HG03439 (cell line): ENCODE data around the gene DIABLO.
"Not testable (repeated sequence)": the region's sequence is repeated elsewhere in the genome, so short reads cannot be mapped to it uniquely, and the experiment has no call there.

ENCODE experiments used
- ATAC-seq: cut with Tn5 transposase; IDR thresholded peaks from one replicate; pipeline ENCODE4 v1.9.1; 2021; ENCODE audit warnings: mild to moderate bottlenecking, moderate library complexity; ENCODE audit not compliant: unreplicated experiment

Gene DIABLO

DNA sequence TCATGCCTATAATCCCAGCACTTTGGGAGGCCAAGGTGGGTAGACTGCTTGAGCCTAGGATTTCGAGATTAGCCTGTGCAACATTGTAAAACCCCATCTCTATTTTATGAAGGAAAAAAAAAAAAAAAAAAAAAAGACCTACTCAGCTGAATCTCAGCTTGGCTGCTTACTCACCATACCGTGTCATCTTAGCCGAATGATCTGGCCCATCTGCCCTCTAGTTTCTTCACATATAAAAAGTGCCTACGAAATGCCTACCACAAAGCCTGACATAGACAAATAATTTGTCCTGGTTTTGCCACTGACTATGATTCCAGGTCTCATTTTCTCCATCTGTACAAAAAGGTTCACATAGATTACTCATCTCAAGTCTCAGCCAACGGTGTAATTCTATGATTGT is 10.1 kb downstream of the DIABLO start:
- no peak for ATAC-seq

DNA sequence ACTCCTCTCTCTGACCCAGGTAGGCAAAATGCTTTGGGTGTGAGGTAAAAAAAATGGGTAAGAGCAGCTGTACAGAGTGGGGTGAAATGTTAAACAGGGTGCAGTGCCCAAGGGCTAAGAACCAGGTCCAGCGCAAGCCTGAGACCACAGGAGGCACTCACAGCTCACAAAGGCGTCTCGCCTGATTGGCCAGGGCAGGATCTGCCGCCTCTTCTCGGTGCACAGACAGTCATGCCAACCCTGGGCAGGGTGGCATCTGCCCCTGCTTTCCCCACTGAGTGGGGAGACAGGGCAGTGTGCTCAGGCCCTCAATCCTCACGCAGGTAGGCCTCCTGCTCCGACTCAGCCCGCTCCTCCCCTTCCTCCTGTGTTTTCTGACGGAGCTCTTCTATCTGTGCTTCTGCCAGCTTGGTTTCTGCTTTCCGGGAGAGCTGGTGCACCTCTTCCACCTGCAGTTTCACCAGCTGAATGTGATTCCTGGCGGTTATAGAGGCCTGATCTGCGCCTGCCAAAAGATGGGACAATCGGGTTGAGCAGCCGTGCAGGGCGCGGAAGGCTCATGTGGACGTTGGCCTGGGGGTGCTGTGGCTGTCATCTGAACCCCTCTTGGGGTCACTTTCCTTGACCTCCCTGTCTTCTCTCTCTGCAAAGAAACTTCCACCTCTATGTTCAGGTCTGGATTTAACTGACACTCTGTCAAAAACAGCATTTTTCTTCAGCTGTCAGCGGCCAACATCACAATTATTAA is 17.6 kb downstream of the DIABLO start:
- no peak for ATAC-seq

DNA sequence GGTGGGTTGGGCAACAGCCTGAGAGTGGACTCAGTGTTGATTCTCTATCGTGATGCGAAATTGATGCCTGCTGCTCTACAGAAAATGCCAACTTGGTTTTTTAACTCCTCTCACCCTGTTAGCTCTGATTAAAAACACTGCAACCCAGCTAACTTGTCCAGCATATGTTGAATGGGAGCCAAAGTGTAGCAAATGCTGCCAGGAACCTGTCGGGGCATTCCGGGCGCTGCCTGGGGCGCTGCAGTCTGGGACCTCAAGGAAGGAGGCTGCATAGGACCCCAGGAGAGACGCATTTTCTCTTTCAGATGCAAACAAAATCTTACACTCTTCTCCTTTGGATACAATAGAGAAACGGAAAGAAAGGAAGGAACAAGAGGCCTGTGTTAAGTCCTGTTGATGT is 18.5 kb downstream of the DIABLO start:
- no peak for ATAC-seq

DNA sequence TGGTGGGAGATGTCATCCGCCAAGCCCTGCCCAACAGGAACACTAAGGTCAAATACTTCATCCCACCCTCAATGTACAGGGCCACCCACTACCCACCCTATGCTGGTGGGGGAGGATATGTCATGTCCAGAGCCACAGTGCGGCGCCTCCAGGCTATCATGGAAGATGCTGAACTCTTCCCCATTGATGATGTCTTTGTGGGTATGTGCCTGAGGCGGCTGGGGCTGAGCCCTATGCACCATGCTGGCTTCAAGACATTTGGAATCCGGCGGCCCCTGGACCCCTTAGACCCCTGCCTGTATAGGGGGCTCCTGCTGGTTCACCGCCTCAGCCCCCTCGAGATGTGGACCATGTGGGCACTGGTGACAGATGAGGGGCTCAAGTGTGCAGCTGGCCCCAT is 18.9 kb downstream of the DIABLO start:
- ATAC-seq = no peak

DNA sequence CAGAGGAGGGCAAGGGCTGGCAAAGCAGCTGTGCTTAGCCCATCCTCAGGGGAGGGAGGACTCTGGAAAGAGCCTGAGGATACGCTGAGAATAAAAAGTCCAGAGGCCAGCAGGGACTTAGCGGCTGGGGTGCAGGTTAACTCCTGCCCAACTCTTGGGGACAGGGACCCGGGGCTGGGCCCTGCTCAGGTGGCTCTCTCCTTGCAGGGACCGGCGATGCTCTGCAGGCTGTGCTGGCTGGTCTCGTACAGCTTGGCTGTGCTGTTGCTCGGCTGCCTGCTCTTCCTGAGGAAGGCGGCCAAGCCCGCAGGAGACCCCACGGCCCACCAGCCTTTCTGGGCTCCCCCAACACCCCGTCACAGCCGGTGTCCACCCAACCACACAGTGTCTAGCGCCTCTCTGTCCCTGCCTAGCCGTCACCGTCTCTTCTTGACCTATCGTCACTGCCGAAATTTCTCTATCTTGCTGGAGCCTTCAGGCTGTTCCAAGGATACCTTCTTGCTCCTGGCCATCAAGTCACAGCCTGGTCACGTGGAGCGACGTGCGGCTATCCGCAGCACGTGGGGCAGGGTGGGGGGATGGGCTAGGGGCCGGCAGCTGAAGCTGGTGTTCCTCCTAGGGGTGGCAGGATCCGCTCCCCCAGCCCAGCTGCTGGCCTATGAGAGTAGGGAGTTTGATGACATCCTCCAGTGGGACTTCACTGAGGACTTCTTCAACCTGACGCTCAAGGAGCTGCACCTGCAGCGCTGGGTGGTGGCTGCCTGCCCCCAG is 19.6 kb downstream of the DIABLO start:
- no peak for ATAC-seq

DNA sequence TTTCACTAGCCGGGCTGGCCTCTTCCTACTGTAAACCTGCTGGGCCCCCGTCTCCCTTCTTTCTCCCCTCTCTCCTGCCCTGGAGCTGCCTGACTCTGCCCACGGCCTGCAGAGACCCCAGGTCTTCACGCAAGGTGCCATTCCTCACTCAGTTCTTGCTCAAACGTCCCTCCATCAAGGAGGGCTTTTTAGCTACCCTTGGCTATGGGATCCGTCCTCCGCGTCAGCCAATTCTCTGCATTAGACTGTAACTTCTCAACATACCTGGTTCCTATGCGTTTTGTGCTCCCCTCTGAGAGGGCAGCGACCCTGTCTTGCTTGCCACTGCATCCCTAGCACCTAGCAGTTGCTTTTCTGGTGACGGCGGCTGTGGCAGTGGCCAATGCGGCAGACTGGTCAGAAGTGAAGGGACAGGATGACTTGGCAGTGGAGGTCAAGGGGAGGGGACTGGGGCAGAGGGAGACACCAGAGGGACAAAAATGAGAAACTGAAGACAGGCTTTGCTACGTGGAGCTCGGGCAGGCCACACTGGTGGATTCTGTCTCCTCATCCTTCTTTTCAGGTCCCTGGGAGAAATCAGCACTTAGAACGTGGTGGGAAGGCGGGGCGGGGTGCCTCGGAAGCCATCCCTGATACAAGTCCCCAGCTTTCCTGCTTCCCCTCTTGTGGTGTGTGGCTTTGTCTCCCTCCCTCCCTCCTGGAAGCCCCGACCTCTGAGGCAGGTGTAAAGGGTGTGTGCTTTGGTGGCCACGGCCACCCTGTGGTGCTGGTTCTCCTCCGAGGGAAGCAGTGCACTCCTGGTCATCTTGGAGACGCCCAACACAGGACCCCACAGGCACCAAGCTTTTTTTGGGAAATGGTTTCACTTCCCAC is 20.6 kb downstream of the DIABLO start:
- no peak for ATAC-seq

DNA sequence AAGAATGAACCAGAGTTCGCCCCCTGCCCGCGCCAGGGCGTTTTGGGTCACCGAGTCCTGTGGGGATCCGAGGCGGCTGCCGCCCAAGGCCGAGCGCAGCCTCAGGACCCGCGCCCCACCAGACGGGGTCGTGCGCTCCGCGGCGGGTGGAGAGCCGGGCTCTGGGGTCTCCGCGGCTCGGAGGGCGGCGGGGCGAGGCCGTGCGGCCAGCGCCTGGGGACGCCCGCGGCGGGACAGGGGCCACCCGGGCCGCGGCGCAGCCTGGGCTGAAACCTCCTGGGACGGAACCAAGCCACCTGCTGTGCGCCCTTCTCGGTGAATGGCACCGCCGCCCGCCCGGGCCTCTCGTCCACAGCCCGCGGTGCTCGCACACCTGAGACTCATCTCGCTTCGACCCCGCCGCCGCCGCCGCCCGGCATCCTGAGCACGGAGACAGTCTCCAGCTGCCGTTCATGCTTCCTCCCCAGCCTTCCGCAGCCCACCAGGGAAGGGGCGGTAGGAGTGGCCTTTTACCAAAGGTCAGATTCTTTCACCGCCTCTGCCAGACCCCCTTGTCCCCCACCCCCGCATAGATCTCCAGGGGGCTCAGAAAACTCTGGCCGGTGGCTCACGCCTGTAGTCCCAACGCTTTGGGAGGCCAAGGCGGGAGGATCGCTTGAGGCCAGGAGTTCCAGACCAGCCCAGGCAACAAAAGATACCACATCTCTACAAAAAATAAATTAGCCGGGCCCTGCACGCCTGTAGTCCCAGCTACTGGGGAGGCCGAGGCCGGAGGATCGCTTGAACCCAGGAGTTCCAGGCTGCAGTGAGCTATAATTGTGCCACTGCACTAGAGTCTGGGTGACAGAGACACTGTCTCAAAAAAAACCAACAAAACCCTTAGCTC is 21.4 kb downstream of the DIABLO start:
- ATAC-seq = no peak

DNA sequence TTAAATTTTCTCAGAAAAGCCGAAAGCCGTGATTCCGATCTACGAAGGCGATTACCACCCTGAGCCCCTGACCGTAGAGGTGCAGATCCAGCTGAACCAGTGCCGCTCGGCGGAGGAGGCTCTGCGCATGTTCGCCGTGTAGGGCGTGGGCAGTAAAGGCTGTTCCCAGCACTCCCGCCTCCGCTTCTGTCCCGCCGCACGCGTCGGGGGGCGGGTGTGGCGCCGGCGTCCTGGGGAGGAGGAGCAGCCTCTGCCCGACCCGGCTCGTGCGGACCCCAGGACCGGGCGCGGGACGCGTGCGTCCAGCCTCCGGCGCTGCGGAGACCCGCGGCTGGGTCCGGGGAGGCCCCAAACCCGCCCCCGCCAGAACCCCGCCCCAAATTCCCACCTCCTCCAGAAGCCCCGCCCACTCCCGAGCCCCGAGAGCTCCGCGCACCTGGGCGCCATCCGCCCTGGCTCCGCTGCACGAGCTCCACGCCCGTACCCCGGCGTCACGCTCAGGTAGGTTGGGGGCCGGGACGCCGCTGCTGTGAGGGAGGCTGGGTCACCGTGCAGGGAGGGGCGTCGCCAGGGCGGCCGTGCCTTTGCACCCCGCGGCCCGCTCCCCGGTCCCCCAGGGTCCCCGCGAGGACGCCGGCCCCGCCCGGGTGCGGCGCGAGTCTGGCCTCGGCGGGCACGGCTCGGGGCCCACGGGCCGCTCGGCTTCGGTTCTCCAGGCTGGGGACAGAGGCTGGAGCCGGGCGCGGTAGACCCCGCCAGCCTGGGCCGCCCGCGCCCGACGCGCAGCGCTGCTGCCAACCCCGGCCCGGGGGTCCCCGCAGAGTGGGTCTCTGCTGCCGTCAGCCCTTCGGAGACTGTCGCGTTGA is 22.3 kb downstream of the DIABLO start, which contains the start of gene B3GNT4:
B3GNT4 (plus strand) TSS at position 409 of the 866 bp plus-strand sequence. CDS start 910 bp downstream, outside the sequence.
- ATAC-seq = no peak

DNA sequence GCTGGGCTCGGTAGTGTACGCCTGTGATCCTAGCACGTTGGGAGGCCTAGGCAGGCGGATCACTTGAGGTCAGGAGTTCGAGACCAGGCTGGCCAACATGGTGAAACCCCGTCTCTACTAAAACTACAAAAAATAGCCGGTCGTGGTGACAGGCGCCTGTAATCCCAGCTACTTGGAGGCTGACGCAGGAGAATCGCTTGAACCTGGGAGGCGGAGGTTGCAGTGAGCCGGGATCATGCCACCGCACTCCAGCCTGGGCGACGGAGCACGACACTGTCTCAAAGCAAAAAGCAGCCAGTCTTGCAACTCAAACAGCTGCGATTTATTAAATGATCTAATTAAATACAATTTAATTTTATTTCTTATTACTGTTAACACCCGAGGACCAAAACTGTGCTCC is 23.0 kb downstream of the DIABLO start:
- ATAC-seq = not testable (repeated sequence)

DNA sequence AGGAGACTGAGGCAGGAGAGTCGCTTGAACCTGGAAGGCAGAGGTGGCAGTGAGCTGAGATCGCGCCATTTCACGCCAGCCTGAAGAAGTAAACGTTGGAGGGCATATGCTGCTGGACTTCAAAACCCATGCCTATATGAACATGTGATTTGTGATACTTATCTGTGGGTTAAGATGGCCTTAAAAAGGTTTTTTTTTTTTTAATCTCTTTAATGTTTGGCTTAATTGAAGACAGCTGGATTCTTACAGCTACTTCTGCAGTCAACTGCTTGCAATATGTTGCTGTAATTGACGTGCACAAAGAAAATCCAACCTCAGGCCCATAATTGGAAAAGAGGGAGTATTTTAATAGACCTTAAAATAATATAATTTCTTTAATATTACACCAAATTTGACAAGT is 23.8 kb downstream of the DIABLO start:
- no peak for ATAC-seq

DNA sequence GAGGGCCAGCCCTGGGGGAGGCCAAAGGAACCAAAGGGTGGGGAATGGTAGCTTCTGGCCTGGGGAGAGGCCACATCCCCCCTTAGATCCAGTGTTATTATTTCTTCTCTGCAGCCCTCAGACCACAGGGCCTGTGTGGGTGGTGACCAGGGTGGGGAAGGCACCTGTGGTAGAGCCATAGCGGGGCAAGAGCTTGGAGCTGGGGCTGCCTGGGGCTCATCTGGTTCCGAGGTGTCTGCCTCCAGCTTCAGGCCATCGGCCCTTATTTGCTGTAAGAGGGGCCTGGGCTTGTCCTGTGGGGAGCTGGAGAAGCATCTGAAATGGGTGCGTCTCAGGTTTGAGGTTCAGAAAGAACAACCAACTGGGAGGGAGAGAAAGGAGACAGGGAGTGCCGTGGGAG is 24.5 kb downstream of the DIABLO start:
- no peak for ATAC-seq

DNA sequence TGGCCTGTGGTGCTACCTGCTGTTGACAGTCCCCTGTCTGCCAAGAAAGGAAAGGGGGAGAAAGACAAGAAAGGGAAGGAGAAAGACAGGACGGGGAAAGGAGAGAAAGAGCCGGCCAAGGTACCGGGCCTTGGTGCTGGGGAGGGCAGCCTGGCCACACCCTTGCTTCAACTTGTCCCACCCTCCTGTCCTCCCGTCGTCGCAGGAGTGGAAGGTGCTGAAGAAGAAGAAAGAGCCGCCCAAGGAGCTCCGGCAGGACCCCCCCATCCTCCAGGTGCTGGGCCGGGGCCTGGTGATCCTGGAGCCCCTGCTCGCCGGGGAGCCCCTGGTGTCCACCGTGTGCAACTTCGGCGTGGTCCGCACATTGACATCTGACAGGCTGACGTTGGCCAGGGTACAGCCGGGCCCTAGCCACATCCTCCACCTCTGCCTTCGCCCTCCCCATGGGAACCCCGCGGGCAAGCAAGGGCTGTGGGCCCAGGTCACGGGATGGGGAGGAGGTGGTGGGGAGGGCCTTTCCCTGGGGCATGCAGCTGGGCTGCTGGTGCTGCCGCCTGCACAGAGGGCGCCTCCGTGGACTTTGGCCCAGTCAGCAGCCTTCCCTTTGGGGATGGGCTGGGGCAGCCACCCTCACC is 25.2 kb downstream of the DIABLO start:
- no peak for ATAC-seq

DNA sequence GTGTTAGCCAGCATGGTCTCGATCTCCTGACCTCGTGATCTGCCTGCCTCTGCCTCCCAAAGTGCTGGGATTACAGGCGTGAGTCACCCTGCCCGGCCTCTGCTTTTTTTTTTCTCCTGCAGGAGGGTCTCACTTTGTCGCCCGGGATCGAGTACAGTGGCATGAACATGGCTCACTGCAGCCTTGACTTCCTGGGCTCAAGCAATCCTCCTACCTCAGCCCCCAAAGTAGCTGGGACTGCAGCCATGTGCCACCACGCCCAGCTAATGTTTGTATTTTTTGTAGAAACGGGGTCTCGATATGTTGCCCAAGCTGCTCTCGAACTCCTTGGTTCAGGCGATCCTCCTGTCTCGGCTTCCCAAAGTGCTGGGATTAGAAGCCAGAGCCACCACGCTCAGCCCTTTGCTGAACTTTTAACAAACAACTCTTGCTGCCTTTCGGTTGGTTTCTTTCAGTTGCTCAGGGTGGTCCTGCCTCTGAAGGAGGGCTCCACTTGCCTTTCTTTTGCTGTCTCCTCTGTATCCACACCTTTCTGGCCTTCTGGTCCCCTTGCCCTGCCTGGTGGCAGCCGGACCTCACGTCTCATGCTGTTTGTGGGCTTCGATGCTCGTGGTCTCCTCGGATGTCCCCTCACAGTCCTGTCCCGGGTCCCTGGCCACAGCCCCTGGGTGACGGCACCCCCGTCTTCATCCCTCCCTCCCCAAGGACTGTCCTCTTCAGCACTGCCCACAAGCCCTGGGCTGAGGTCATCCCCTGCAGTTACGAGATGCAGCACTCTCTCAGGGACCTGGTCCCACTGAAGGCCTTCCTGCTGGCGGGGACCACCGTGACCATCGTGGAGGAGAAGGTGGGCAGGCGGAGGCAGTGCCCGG is 26.1 kb downstream of the DIABLO start:
- no peak for ATAC-seq

DNA sequence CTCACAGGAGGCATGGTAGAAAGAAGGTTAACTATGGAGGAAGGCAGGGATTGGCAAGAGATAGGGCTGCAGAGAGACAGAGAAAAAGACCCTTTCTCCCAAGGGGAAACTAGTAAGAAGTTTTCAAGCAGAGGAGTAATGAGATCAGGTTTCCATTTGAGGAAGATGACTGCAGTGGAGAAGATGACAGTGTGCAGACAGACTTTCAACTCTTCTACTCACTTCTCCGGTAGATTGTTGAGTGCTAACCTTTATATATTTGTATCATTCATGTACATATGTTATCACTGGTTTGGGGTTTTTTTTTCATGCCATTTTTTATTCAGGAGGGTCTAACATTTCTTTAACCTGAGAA is 28.3 kb downstream of the DIABLO start:
- no peak for ATAC-seq

DNA sequence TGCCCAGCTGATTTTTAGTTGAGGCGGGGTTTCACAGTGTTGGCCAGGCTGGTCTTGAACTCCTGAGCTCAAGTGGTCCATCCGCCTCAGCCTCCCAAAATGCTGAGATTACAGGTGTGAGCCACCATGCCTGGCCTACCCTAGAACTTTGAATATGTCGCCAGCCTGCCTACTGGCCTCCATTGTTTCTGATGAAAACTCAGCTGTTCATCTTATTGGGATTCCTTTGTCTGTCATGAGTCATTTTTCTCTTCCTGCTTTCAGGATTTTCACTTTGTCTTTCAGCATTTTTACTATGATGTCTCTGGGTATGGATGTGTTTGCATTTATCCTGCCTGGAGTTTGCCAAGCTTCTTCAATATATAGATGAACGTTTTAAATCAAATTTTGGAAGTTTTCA is 30.4 kb downstream of the DIABLO start:
- ATAC-seq = no peak

DNA sequence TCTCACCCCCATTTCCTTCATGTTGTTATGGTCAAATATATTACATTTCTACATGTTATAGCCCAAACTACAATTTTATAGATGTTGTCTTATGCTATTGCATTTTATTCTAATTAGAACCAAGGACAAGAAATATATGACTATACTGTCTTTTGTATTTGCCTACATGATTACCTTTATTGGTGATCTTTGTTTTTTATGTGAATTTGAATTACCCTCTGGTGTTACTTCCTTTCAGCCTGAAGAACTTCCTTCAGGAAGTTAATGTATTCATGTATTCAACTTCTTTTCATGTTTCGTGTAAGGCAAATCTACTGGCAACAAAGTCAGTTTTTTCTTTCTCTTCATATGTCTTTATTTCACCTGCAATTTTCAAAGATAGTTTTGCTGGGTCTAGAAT is 31.0 kb downstream of the DIABLO start:
- ATAC-seq = no peak

DNA sequence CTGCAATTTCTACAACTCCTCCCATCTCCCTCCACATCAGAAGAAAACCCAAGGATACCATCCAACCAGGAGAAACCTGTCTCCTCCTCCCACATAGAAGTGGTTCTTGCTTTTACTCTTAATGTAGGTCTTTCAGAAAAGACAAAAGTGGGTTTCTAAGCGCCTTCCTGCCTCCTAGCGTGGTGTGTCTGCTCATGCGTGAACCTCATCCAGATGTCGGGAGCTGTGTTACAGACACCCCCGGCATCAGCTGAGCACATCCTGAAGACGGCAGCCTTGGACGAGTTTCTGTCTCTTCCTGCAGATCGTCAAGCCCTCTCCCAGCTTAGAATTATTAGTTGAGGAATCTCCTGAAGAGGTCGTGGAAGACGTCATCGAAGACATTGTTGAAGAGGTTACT is 33.4 kb downstream of the DIABLO start:
- no peak for ATAC-seq
